IMR-90 (cell line): ENCODE measurements around the gene POMT2.

Experiments
- BHLHE40 ChIP-seq: fragments of 150-350 bp; IDR thresholded peaks from 2 replicates; pipeline ENCODE4 v1.6.1; 2016; ENCODE audit warnings: mild to moderate bottlenecking, low read depth, low read length
- CEBPB ChIP-seq: IDR thresholded peaks from 2 replicates; pipeline ENCODE4 v1.6.1; 2012; ENCODE audit warnings: low read depth, low read length, improper control_type of control experiment
- CTCF ChIP-seq: conservative IDR thresholded peaks from 2 replicates; pipeline ENCODE4 v1.5.1; 2012; ENCODE audit warnings: mild to moderate bottlenecking, low read depth, low read length, improper control_type of control experiment
- POLR2A ChIP-seq: IDR thresholded peaks from 2 replicates; pipeline ENCODE4 v1.6.1; 2012; ENCODE audit warnings: mild to moderate bottlenecking, low read depth, low read length
- RAD21 ChIP-seq: IDR thresholded peaks from 2 replicates; pipeline ENCODE4 v1.6.1; 2012; ENCODE audit warnings: low read length, improper control_type of control experiment
- SMC3 ChIP-seq: fragments of 150-350 bp; IDR thresholded peaks from 2 replicates; pipeline ENCODE4 v1.6.1; 2016; ENCODE audit warnings: low read depth, mild to moderate bottlenecking, antibody characterized with exemption, low read length, moderate library complexity

GRCh38 chr14:77303417-77304156 lies 17.1 kb downstream of the POMT2 start:
- TF ChIP-seq CTCF, result no peak
- no peak for TF ChIP-seq RAD21
- no peak for TF ChIP-seq SMC3
- TF ChIP-seq CEBPB, result peak; percentile 87
- peak; percentile 18; the same call in 1 of the 2 replicates for TF ChIP-seq POLR2A
- TF ChIP-seq BHLHE40, result peak; percentile 84
